ENCODE data around the gene VEGFA. TPM values are rescaled to one million over a fixed set of nuclear protein-coding genes. Genes with fewer than 3 reads are reported as not detected.

Gene VEGFA
- total RNA-seq, 1 donor from 2014 or later, result 194 TPM

DNA sequence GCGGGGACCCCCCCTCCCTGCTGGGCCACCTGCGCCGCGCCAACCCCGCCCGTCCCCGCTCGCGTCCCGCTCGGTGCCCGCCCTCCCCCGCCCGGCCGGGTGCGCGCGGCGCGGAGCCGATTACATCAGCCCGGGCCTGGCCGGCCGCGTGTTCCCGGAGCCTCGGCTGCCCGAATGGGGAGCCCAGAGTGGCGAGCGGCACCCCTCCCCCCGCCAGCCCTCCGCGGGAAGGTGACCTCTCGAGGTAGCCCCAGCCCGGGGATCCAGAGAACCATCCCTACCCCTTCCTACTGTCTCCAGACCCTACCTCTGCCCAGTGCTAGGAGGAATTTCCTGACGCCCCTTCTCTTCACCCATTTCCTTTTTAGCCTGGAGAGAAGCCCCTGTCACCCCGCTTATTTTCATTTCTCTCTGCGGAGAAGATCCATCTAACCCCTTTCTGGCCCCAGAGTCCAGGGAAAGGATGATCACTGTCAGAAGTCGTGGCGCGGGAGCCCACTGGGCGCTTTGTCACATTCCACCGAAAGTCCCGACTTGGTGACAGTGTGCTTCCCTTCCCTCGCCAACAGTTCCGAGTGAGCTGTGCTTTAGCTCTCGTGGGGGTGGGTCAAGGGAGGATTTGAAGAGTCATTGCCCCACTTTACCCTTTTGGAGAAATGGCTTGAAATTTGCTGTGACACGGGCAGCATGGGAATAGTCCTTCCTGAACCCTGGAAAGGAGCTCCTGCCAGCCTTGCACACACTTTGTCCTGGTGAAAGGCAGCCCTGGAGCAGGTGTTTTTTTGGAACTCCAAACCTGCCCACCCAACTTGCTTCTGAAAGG lies 2.1 kb downstream of the VEGFA start:
- Histone ChIP-seq H3K27ac (peak overlapping the region; percentile 89), H3K27me3 (no peaks in the 10 kb centered on the region), H3K36me3 (no peaks in the 10 kb centered on the region), H3K4me1 (peaks cover 51% of the 10 kb centered on the region), H3K4me3 (peak overlapping the region; percentile 66 to 77), H3K9me3 (no peaks in the 10 kb centered on the region)
- intact Hi-C loops (cut with DNase I), result loop anchor here (5.0 to 10.0 kb wide), 2 partner anchors 143 to 145 kb away; partner anchors contain the start of gene GTPBP2
- TF ChIP-seq, protein P1, sequence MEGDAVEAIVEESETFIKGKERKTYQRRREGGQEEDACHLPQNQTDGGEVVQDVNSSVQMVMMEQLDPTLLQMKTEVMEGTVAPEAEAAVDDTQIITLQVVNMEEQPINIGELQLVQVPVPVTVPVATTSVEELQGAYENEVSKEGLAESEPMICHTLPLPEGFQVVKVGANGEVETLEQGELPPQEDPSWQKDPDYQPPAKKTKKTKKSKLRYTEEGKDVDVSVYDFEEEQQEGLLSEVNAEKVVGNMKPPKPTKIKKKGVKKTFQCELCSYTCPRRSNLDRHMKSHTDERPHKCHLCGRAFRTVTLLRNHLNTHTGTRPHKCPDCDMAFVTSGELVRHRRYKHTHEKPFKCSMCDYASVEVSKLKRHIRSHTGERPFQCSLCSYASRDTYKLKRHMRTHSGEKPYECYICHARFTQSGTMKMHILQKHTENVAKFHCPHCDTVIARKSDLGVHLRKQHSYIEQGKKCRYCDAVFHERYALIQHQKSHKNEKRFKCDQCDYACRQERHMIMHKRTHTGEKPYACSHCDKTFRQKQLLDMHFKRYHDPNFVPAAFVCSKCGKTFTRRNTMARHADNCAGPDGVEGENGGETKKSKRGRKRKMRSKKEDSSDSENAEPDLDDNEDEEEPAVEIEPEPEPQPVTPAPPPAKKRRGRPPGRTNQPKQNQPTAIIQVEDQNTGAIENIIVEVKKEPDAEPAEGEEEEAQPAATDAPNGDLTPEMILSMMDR (IDR thresholded peaks at IDR 0.05), result no peak
- TF ChIP-seq POLR2AphosphoS5 (IDR thresholded peaks at IDR 0.05; ENCODE audit: insufficient read depth in 1 of 2, low read depth in 1 of 2) (peak in 1 of 2 donors; percentile 47), POLR2A (IDR thresholded peaks at IDR 0.05) (no peak)
- no peak for DNase-seq (ENCODE audit: extremely low spot score in 2 of 2)

GRCh38 chr6:43772681-43773049 lies 2.7 kb downstream of the VEGFA start:
- Histone ChIP-seq H3K4me1 (peaks cover 51% of the 10 kb centered on the region), H3K27me3 (no peaks in the 10 kb centered on the region), H3K27ac (peak overlapping the region; percentile 89), H3K36me3 (peaks cover 0 to 4% of the 10 kb centered on the region in 2 donors), H3K4me3 (peak overlapping the region; percentile 66 to 77), H3K9me3 (no peaks in the 10 kb centered on the region)
- intact Hi-C loops (cut with DNase I), result loop anchor here (5.0 to 10.0 kb wide), 2 partner anchors 142 to 145 kb away; partner anchors contain the start of gene GTPBP2
- TF ChIP-seq POLR2AphosphoS5 (IDR thresholded peaks at IDR 0.05; ENCODE audit: insufficient read depth in 1 of 2, low read depth in 1 of 2) (no peak), POLR2A (IDR thresholded peaks at IDR 0.05) (no peak)
- TF ChIP-seq, protein P1 (IDR thresholded peaks at IDR 0.05), result no peak
- DNase-seq (ENCODE audit: extremely low spot score in 2 of 2), result no peak

DNA sequence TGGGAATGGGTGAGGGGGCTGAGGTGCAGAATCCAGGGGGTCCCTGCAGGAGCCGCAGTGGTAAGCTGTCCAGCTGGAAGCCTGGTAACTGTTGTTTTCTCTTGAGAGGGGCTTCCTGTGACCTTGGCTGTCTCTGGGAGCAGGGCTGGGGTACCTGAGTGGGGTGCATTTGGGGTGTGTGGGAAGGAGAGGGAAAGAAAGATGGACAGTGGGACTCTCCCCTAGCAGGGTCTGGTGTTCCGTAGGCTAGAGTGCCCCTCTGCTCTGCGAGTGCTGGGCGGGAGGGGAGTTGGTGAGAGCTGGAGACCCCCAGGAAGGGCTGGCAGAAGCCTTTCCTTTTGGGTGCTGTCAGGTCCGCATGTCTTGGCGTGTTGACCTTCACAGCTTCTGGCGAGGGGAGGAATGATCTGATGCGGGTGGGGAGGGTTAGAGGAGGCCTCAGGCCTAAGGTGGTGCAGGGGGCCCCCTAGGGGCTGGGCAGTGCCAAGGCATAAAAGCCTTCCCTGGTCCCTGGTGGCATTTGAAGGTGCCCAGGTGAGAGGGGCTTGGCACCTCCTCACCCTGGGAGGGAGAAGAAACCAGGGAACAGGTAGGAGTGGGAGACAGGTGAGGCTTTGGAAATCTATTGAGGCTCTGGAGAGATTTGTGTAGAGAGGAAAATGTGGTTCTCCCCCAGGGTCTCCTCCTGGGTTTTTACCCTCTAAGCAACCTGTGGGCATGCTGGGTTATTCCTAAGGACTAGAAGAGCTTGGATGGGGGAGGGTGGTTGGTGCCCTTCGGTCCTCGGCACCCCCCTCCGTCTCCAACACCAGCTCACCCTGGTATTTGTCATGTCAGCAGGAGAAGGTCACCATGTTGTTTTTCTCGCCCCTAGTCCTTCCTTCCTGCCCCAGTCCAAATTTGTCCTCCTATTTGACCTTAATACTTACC lies 3.3 kb downstream of the VEGFA start:
- intact Hi-C loops (cut with DNase I), result loop anchor here (5.0 to 10.0 kb wide), 2 partner anchors 141 to 146 kb away; partner anchors contain the start of gene GTPBP2
- peaks cover 51% of the 10 kb centered on the region for H3K4me1 ChIP-seq

GRCh38 chr6:43773980-43774775 lies 4.2 kb downstream of the VEGFA start:
- Histone ChIP-seq H3K4me1 (peaks cover 52% of the 10 kb centered on the region), H3K27me3 (no peaks in the 10 kb centered on the region), H3K4me3 (peak overlapping the region; percentile 66 to 77), H3K27ac (peak overlapping the region; percentile 89), H3K9me3 (no peaks in the 10 kb centered on the region), H3K36me3 (peaks cover 0 to 19% of the 10 kb centered on the region in 2 donors)
- DNase-seq (ENCODE audit: extremely low spot score in 2 of 2), result no peak
- TF ChIP-seq POLR2AphosphoS5 (IDR thresholded peaks at IDR 0.05; ENCODE audit: insufficient read depth in 1 of 2, low read depth in 1 of 2), result no peak
- TF ChIP-seq, protein P1 (IDR thresholded peaks at IDR 0.05), result no peak
- TF ChIP-seq POLR2A (IDR thresholded peaks at IDR 0.05), result no peak
- intact Hi-C loops (cut with DNase I), result loop anchor here (5.0 to 10.0 kb wide), 2 partner anchors 141 to 147 kb away; partner anchors contain the start of gene GTPBP2

More for the DNA sequence above, 3.3 kb downstream of the VEGFA start:
- TF ChIP-seq POLR2AphosphoS5 (IDR thresholded peaks at IDR 0.05; ENCODE audit: insufficient read depth in 1 of 2, low read depth in 1 of 2) (peak in 1 of 2 donors; percentile 17), POLR2A (IDR thresholded peaks at IDR 0.05) (no peak)
- TF ChIP-seq, protein P1 (IDR thresholded peaks at IDR 0.05), result peak in 1 of 3 experiments; percentile 62
- Histone ChIP-seq H3K36me3 (peaks cover 0 to 11% of the 10 kb centered on the region in 2 donors), H3K27ac (peak overlapping the region; percentile 89), H3K9me3 (no peaks in the 10 kb centered on the region), H3K27me3 (no peaks in the 10 kb centered on the region), H3K4me3 (peak overlapping the region; percentile 66 to 77)
- no peak for DNase-seq (ENCODE audit: extremely low spot score in 2 of 2)

All from vagina (tissue), 2 donors.